Stomach (tissue), 9 donors: ENCODE data around the gene PYGM. TPM values are rescaled to one million over a fixed set of nuclear protein-coding genes. Genes with fewer than 3 reads are reported as not detected.

Experiments
- DNase-seq, 2 donors: peaks; one replicate each; pipeline versions ENCODE4 v3.0.0 to v3.0.0-alpha.2; 2013 to 2019
- H3K27ac ChIP-seq, 5 donors: fragments of 200-600 bp in 4 of 5; sonication (generic) in 4 of 5; one replicate each; pipeline ENCODE4 v1.5.1; 2013 to 2019; ENCODE audit warnings: mild to moderate bottlenecking in 1 of 5, moderate library complexity in 1 of 5
- H3K27me3 ChIP-seq, 3 donors: fragments of 200-600 bp; sonication (generic); one replicate each; pipeline ENCODE4 v1.5.1; 2017 to 2019; ENCODE audit warnings: mixed run types in 1 of 3
- H3K36me3 ChIP-seq, 4 donors: fragments of 200-600 bp; sonication (generic); 1 replicate in 3 of 4; 2 replicates in 1 of 4; pipeline ENCODE4 v1.5.1; 2016 to 2019
- H3K4me1 ChIP-seq, 4 donors: fragments of 200-600 bp; sonication (generic); one replicate each; pipeline ENCODE4 v1.5.1; 2016 to 2019
- H3K4me3 ChIP-seq, 4 donors: fragments of 200-600 bp; sonication (generic) in 3 of 4; one replicate each; pipeline ENCODE4 v1.5.1; 2016 to 2019; ENCODE audit warnings: mild to moderate bottlenecking in 1 of 4
- H3K9me3 ChIP-seq, 4 donors: fragments of 200-600 bp; sonication (generic); one replicate each; pipeline ENCODE4 v1.5.1; 2016 to 2019
- EP300 ChIP-seq: sonication (generic); formaldehyde crosslinking; IDR thresholded peaks from one replicate; pipeline ENCODE4 v1.6.1; 2017; ENCODE audit warnings: antibody characterized with exemption
- POLR2A ChIP-seq, 4 donors: fragments of 450-650 bp; IDR thresholded peaks; one replicate each; pipeline ENCODE4 v1.6.1; 2016; ENCODE audit warnings: antibody characterized with exemption in 4 of 4, control low read depth in 2 of 4, mild to moderate bottlenecking in 1 of 4, moderate library complexity in 1 of 4
- POLR2AphosphoS5 ChIP-seq, 3 donors: sonication (generic); formaldehyde crosslinking; IDR thresholded peaks; one replicate each; pipeline ENCODE4 v1.6.1; 2016; ENCODE audit warnings: antibody characterized with exemption in 3 of 3
- WGBS, 5 donors: extraction: QIAGEN DNeasy Blood & Tissue Kit in 3 of 5; methylation state at CpG; one replicate each; pipeline versions ENCODE4 v1.1.5 to v1.1.7; 2013 to 2018; 5-methylcytosine and 5-hydroxymethylcytosine counted together
- intact Hi-C: fragments of 100-400 bp; cut with DNase I; formaldehyde crosslinking; loops from one replicate; pipeline ENCODE4 v1.15.1; 2023; ENCODE audit warnings: low total_unique reads
- polyA plus RNA-seq, 3 donors: library from polyadenylated mRNA; stranded (reverse); fragments of 200-250 nt; gene quantifications; one replicate each; pipeline ENCODE4 v1.2.3, GENCODE V29; 2013
- total RNA-seq, 5 donors: library from RNA; depleted of rRNA; stranded (reverse); fragments of >200 nt; gene quantifications; one replicate each; pipeline versions ENCODE4 v1.1.0 to v1.2.3, GENCODE V29; 2014 to 2016
- TF ChIP-seq, protein P1 (sequence below), 7 experiments: fragments of 450-650 bp in 4 of 7; fragments of 200-600 bp in 3 of 7; sonication (generic) in 3 of 7; IDR thresholded peaks; one replicate each; pipeline ENCODE4 v1.5.1; 2016 to 2019; ENCODE audit warnings: antibody characterized with exemption in 7 of 7, control low read depth in 2 of 7, mild to moderate bottlenecking in 1 of 7
- donor health status: healthy with polysubstance abuse.
- donor health status: Bipolar disorder and iron deficiency.
- donor health status: healthy.

Gene PYGM
- total and polyA plus RNA-seq, 8 donors: 0.37 to 3.5 (median 1.8) TPM; not detected in 1

DNA sequence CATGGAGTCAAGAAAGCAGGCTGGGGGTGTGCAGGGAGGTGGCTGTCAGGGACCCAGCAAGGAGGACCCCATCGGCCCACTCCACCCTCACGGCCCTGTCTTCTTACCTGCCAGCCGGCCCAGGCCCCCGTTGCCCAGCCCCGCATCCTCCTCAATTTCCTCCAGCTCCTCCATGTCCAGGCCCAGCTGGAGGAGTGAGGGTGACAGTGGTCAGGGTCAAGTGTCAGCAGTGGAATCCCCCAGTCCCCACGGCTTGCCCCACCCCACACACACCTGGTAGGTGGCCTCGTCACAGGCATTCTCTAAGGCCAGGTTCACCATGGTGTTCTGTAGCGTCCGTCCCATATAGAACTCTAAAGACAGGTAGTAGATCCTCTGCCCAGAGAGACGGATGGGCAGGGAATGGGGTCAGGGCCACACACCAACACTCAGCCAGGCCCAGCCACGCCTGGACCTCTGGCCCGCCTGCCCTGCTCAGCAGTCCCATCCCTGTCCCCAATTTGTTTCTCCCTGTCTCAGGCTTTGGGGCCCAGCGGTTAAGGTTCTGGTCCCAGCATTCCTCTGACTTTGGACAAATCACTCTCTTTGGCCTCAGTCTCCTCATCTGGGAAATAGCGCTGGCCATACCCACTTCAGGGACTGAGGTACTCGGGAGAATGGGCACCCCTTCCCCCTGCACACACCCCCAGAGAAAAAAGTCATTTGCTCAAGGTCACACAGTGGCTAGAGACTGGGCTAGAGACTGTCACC is 1.3 kb downstream of the PYGM start:
- H3K27ac ChIP-seq: peak overlapping the region in 1 of 5 donors; percentile 42
- H3K4me1 ChIP-seq: peaks cover 22 to 54% (median 41%) of the 10 kb centered on the region in 4 donors
- DNase-seq: peak in 1 of 2 donors; percentile 7

DNA sequence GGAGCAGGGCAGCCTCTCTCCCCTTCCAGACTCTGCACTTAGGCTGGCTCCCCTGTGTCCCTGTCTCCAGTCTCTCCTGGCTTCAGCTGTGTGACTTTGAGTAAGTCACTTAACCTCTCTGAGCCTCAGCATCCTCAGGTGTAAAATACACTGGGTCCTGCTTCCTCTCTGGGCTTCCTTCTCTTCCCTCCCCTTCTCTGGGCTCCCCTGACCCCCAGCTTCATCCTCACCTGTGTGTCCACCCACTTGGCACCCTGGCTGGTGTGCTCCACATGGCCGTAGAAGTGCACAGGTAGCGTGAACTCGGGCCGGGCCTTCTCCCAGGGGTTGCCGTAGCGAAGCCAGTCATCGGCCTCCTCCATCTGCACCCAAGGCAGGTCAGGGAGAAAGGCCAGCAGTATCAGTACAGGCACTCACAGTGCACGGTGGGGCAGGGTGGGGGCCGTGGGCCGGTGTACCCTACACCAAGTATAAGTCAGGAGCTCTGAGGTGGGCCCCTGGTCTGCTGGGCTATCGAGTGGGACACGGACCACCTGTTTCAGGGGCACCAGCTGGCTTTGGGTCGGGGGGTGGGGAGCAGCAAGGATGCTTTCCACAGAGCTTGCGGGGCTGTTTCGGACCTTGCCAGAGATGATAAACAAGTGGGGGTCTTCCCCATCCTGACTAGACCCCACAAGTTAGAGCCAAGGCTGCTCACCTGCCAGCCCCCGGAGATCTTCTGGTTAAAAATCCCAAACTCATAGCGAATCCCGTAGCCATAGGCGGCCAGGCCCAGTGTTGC is 2.0 kb downstream of the PYGM start:
- H3K4me1 ChIP-seq: peaks cover 15 to 47% (median 34%) of the 10 kb centered on the region in 4 donors
- H3K27ac ChIP-seq: peak overlapping the region in 1 of 5 donors; percentile 42
- peaks cover 6 to 12% (median 9%) of the 10 kb centered on the region in 4 donors for H3K36me3 ChIP-seq
- no peaks in the 10 kb centered on the region for H3K27me3 ChIP-seq
- H3K9me3 ChIP-seq: no peaks in the 10 kb centered on the region
- intact Hi-C loops: no loop called here
- no peak for DNase-seq
- no peak for TF ChIP-seq POLR2AphosphoS5 (IDR thresholded peaks at IDR 0.05)
- TF ChIP-seq, protein P1, sequence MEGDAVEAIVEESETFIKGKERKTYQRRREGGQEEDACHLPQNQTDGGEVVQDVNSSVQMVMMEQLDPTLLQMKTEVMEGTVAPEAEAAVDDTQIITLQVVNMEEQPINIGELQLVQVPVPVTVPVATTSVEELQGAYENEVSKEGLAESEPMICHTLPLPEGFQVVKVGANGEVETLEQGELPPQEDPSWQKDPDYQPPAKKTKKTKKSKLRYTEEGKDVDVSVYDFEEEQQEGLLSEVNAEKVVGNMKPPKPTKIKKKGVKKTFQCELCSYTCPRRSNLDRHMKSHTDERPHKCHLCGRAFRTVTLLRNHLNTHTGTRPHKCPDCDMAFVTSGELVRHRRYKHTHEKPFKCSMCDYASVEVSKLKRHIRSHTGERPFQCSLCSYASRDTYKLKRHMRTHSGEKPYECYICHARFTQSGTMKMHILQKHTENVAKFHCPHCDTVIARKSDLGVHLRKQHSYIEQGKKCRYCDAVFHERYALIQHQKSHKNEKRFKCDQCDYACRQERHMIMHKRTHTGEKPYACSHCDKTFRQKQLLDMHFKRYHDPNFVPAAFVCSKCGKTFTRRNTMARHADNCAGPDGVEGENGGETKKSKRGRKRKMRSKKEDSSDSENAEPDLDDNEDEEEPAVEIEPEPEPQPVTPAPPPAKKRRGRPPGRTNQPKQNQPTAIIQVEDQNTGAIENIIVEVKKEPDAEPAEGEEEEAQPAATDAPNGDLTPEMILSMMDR (IDR thresholded peaks at IDR 0.05): no peak
- no peak for TF ChIP-seq EP300
- TF ChIP-seq POLR2A (IDR thresholded peaks at IDR 0.05): no peak
- H3K4me3 ChIP-seq: no peak overlapping the region
- 80 to 88% (median 84%) methylated on average over 16 to 19 of the region's 19 CpGs for WGBS, 5 donors

More for the DNA sequence above, 1.3 kb downstream of the PYGM start:
- no peaks in the 10 kb centered on the region for H3K27me3 ChIP-seq
- H3K9me3 ChIP-seq: no peaks in the 10 kb centered on the region
- TF ChIP-seq POLR2AphosphoS5 (IDR thresholded peaks at IDR 0.05): no peak
- no peak for TF ChIP-seq EP300
- TF ChIP-seq, protein P1 (IDR thresholded peaks at IDR 0.05): no peak
- TF ChIP-seq POLR2A (IDR thresholded peaks at IDR 0.05): no peak
- intact Hi-C loops: no loop called here
- peaks cover 14 to 18% (median 17%) of the 10 kb centered on the region in 4 donors for H3K36me3 ChIP-seq
- peak overlapping the region in 1 of 4 donors; percentile 35 for H3K4me3 ChIP-seq
- 85 to 90% (median 89%) methylated on average over 12 to 15 of the region's 15 CpGs for WGBS, 5 donors

DNA sequence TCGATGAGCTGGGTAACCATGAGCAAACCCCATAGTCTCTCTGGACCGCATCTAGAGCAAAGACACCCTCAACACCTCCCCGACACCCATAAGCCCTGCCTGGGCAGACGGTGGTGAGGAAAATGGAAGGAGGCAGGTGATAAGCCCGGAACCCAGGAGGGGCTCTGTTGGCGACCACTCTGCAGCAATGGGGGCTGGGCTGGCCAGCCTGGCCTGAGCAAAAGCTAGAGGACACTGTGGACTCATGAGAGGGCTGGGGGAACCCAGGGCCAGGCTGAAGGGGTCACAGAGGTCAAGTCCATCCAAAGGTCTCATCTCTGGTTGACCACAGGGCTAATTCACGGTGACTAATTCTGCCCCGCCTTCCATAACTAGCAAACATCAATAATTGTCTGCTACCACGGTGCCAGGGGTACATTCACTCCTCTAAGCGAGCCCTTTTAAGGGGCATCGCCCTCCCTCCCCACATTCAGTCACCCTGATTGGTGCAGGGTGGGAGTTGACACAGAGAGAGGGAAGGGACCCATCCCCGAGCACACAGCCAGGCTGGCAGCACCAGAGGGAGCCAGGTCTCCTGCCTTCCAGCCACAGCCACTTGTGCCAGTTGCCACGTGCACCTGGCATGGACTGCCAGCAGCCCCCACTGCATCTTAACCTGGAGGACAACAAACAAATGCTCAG is 4.0 kb downstream of the PYGM start:
- peaks cover 13 to 27% (median 23%) of the 10 kb centered on the region in 4 donors for H3K4me1 ChIP-seq
- WGBS, 5 donors: 75 to 83% (median 81%) methylated on average over 13 of the region's 13 CpGs
- no peaks in the 10 kb centered on the region for H3K9me3 ChIP-seq
- H3K4me3 ChIP-seq: no peak overlapping the region
- H3K27ac ChIP-seq: no peak overlapping the region
- no peak for DNase-seq
- intact Hi-C loops: no loop called here
- H3K36me3 ChIP-seq: peaks cover 0 to 21% (median 11%) of the 10 kb centered on the region in 4 donors
- H3K27me3 ChIP-seq: no peaks in the 10 kb centered on the region
- no peak for TF ChIP-seq POLR2A (IDR thresholded peaks at IDR 0.05)
- no peak for TF ChIP-seq POLR2AphosphoS5 (IDR thresholded peaks at IDR 0.05)
- no peak for TF ChIP-seq EP300
- TF ChIP-seq, protein P1 (IDR thresholded peaks at IDR 0.05): no peak
